CD4-positive, CD25-positive, alpha-beta regulatory T cell (primary cell): Measurements from ENCODE around the gene TWNK. TPM values are rescaled to one million over a fixed set of nuclear protein-coding genes. Genes with fewer than 3 reads are reported as not detected.
A peak's percentile ranks its signal among the peaks of the same experiment; 100 is the strongest.

ENCODE experiments used
- ATAC-seq, 2 donors: fragments of 150-1000 bp; cut with Tn5 transposase; one replicate each; pipeline ENCODE4 v1.10.0; 2021; ENCODE audit warnings: low read depth in 2 of 2, moderate number of reproducible peaks in 2 of 2, moderate library complexity in 1 of 2
- DNase-seq, 3 donors: peaks; one replicate each; pipeline versions ENCODE4 v3.0.0 to v3.0.0-alpha.2; 2012 to 2022; ENCODE audit warnings: mixed read lengths in 1 of 3
- H3K27ac ChIP-seq: one replicate; pipeline ENCODE4 v1.7.0; 2013; ENCODE audit warnings: mild to moderate bottlenecking, low read length; ENCODE audit not compliant: insufficient read depth, poor library complexity, severe bottlenecking
- H3K27me3 ChIP-seq: one replicate; pipeline ENCODE4 v1.7.0; 2013; ENCODE audit warnings: low read length; ENCODE audit not compliant: control insufficient read depth, insufficient read depth
- H3K36me3 ChIP-seq: one replicate; pipeline ENCODE4 v1.7.0; 2013; ENCODE audit warnings: mild to moderate bottlenecking, low read length, moderate library complexity; ENCODE audit not compliant: control insufficient read depth, insufficient read depth
- H3K4me1 ChIP-seq: 2 replicates; pipeline ENCODE4 v1.7.0; 2013; ENCODE audit warnings: mild to moderate bottlenecking, low read length; ENCODE audit not compliant: insufficient read depth, control insufficient read depth, poor library complexity, severe bottlenecking
- H3K4me3 ChIP-seq: one replicate; pipeline ENCODE4 v1.7.0; 2013; ENCODE audit warnings: low read depth, mild to moderate bottlenecking, low read length, moderate library complexity
- H3K9me3 ChIP-seq, 2 experiments: 1 replicate in 1 of 2; 2 replicates in 1 of 2; pipeline ENCODE4 v1.7.0; 2013; ENCODE audit warnings: low read length in 2 of 2, mild to moderate bottlenecking in 1 of 2, moderate library complexity in 1 of 2; ENCODE audit not compliant: control insufficient read depth in 2 of 2
- H3K27ac Mint-ChIP-seq, 3 donors: one replicate each; pipeline ENCODE4 v1.8.0; 2020 to 2022; ENCODE audit warnings: mild to moderate bottlenecking in 3 of 3, mixed read lengths in 3 of 3, moderate library complexity in 2 of 3
- H3K27me3 Mint-ChIP-seq: one replicate; pipeline ENCODE4 v1.8.0; 2022; ENCODE audit warnings: mild to moderate bottlenecking, mixed read lengths
- H3K36me3 Mint-ChIP-seq: one replicate; pipeline ENCODE4 v1.8.0; 2020; ENCODE audit warnings: mixed read lengths
- H3K4me1 Mint-ChIP-seq, 4 donors: one replicate each; pipeline ENCODE4 v1.8.0; 2020 to 2022; ENCODE audit warnings: mixed read lengths in 4 of 4, mild to moderate bottlenecking in 1 of 4
- H3K4me3 Mint-ChIP-seq, 4 donors: one replicate each; pipeline ENCODE4 v1.8.0; 2020 to 2022; ENCODE audit warnings: mild to moderate bottlenecking in 4 of 4, mixed read lengths in 4 of 4, moderate library complexity in 3 of 4
- H3K9me3 Mint-ChIP-seq, 7 donors: one replicate each; pipeline ENCODE4 v1.8.0; 2020 to 2022; ENCODE audit warnings: mixed read lengths in 7 of 7, mild to moderate bottlenecking in 3 of 7, moderate library complexity in 2 of 7
- polyA plus RNA-seq, 4 donors: library from polyadenylated mRNA; unstranded; fragments of 300-500 nt; fragmentation: Illumina TruSeq; gene quantifications; one replicate each; pipeline ENCODE4 v1.2.3, GENCODE V29; 2021
- total RNA-seq: library from RNA; stranded (reverse); gene quantifications from one replicate; pipeline ENCODE4 v1.2.3, GENCODE V29; 2022

TWNK gene
- total and polyA plus RNA-seq, 5 donors from 2014 or later, result 3.4 to 12.8 (median 5.6) TPM

DNA sequence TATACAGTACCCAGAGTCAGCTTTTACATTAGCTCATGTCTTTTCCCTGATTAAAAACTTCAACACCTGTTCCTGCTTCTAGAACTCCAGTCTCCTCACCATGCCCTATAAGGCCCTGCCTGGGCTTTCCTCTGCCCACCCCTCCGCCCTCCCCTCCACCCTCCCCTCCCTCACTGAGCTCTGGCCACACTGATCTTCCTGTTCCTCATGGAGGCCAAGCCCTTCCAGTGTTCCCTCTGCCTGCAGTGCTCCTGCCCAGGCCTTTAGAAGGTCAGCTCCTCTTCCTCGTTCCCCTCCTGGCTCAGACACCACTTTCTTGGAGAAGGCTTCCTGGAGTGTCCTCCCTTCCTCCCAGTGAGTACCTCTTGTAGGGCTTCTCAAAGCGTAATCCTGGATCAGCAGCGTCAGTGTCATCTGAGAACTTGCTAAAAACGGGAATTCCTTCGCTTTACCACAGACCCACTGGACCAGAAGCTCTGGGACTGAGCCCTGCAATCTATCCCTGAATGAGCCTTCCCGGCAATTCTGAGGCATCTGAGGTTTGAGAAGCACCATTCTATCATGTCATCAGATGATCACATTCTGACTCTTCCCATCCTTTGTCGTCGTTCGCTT, 39.9 kb downstream of the TWNK start:
- no peak for DNase-seq
- H3K27ac Mint-ChIP-seq, result no peak overlapping the region

DNA sequence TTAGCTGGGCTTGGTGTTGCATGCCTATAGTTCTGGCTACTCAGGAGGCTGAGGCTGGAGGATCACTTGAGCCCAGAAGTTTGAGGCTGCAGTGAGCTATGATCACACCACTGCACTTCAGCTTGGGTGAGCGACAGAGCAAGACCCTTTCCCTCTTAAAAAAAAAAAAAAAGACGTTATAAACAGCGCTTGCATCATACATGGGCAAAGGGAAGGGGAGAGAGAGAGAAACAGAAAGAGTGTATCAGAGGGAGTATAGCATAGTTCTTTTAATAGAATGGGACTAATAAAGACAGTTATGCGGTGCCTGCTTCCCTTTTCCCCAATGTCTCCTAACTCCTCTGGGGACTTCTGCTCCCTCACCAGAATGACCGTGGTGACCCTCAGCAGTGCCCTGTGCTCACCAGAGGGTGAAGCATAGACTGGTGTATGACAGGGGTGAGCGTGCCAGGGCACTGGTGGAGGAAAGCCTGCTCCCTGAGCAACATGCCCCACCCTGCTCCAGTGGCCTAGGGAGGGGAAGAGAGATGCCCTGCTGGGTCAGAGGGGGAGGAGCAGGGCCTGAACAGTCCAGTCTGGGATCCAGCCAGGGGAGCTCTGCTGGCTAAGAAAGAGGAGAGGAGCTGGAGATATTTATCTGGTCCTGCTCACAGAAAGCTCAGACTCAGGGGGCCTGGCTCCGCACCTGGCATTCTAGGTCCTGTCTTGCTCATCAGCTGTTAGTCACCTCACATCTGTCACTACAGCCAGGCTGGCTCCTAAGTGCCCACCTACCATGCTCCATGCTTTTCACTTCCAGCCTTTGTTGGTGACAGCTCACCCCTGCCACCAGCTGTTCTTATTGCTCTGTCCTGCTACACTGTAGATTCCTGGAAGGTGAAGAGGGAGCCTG, 41.3 kb downstream of the TWNK start:
- Histone ChIP-seq H3K27ac (no peak overlapping the region), H3K4me3 (no peak overlapping the region), H3K27me3 (no peaks in the 10 kb centered on the region), H3K36me3 (no peaks in the 10 kb centered on the region), H3K4me1 (peaks cover 32% of the 10 kb centered on the region), H3K9me3 (no peaks in the 10 kb centered on the region)
- Mint-ChIP-seq H3K9me3 (no peaks in the 10 kb centered on the region), H3K36me3 (peaks cover 4% of the 10 kb centered on the region), H3K4me3 (peak overlapping the region in 2 of 4 donors; percentile 38 to 79), H3K4me1 (peaks cover 4 to 26% (median 18%) of the 10 kb centered on the region in 4 donors), H3K27ac (no peak overlapping the region), H3K27me3 (peaks cover 20% of the 10 kb centered on the region)
- no peak for ATAC-seq
- no peak for DNase-seq

More for the DNA sequence above, 39.9 kb downstream of the TWNK start:
- peaks cover 0 to 14% (median 5%) of the 10 kb centered on the region in 4 donors for H3K4me1 Mint-ChIP-seq
- peaks cover 24% of the 10 kb centered on the region for H3K27me3 Mint-ChIP-seq
- H3K36me3 Mint-ChIP-seq, result no peaks in the 10 kb centered on the region
- H3K27me3 ChIP-seq, result no peaks in the 10 kb centered on the region
- H3K4me3 Mint-ChIP-seq, result peak overlapping the region in 1 of 4 donors; percentile 3
- no peak for ATAC-seq
- H3K4me1 ChIP-seq, result peaks cover 18% of the 10 kb centered on the region
- H3K9me3 ChIP-seq, result no peaks in the 10 kb centered on the region
- no peak overlapping the region for H3K4me3 ChIP-seq
- no peaks in the 10 kb centered on the region for H3K9me3 Mint-ChIP-seq
- H3K27ac ChIP-seq, result no peak overlapping the region
- no peaks in the 10 kb centered on the region for H3K36me3 ChIP-seq

DNA sequence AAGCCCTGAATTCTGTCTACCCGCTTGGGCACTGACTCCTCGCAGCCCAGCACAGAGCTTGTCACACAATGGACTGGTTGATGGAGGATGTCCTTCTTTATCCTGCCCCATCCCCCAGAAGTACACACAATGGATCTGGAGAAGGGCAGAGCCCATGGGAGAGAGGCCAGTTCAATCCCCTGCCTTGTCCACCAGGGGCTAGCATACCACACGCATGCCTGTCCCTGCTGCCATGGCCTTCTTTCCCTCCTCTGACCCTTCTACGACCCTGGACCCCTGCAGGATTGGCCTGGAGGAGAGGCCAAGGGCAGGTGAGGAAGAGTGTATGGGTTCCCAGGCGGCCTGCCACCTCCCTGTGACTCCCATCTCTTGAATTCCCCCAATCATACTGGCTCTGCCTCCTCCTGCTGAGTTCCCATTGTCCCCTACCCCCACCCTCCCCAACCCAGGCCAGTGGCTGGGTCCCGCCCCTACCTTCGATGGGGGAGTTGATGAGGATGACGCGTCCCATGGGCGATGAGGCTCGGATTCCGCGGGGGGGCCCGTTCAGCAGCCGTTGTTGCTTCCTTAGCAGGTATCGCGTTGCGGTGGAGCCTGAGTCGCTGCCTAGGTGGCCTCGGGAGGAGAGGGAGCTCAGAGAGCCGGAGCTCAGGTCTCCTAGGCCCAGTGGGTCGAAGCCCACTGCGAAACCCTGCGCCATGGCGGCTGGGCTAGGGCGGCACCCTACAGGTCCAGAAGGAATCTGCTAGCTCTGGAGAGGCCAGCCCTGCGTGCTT, 42.4 kb downstream of the TWNK start:
- Mint-ChIP-seq H3K36me3 (peaks cover 4% of the 10 kb centered on the region), H3K4me3 (peak overlapping the region in 1 of 4 donors; percentile 38), H3K27ac (peak overlapping the region in 1 of 3 donors; percentile 67), H3K9me3 (no peaks in the 10 kb centered on the region), H3K27me3 (peaks cover 20% of the 10 kb centered on the region), H3K4me1 (peaks cover 4 to 29% (median 21%) of the 10 kb centered on the region in 4 donors)
- Histone ChIP-seq H3K27me3 (no peaks in the 10 kb centered on the region), H3K9me3 (no peaks in the 10 kb centered on the region), H3K27ac (no peak overlapping the region), H3K36me3 (peaks cover 2% of the 10 kb centered on the region), H3K4me1 (peaks cover 32% of the 10 kb centered on the region), H3K4me3 (no peak overlapping the region)
- DNase-seq, result no peak
- no peak for ATAC-seq

DNA sequence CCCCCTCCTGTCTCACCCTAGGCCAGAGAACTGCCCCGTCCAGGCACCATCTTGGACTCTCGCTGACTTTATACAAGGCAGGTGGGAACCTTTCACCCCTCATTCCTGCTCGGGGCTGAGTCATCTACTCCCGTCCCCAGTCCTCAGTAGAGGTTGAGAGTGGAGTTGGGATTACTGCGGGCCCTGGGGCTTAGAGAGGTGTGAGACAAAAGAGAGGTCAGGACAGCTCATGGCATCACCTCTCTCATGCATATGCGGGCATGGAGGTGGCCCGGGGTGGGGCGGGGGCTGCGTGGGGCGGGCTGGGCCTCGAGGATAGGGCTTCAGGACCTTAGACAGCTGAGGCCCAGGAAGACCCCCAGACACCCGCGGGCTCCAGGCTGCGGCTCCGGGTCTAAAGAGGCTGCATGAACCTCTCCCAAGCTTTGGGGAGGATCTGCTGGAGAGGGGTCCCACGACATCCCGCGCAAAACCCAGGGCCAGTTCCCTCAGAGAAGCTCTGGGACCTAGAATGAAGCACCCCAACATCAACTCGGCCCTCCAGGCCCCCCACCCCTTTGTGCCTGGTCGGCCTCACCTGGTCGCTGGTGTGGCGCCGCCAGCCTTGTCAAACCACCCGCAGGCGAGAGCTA, 43.3 kb downstream of the TWNK start:
- H3K36me3 Mint-ChIP-seq, result peaks cover 6% of the 10 kb centered on the region
- H3K9me3 Mint-ChIP-seq, result no peaks in the 10 kb centered on the region
- ATAC-seq, result no peak
- peaks cover 4 to 29% (median 21%) of the 10 kb centered on the region in 4 donors for H3K4me1 Mint-ChIP-seq
- peaks cover 32% of the 10 kb centered on the region for H3K4me1 ChIP-seq
- H3K27ac ChIP-seq, result peak overlapping the region; percentile 94
- no peaks in the 10 kb centered on the region for H3K27me3 ChIP-seq
- no peak for DNase-seq
- peaks cover 11% of the 10 kb centered on the region for H3K36me3 ChIP-seq
- no peaks in the 10 kb centered on the region for H3K9me3 ChIP-seq
- peak overlapping the region; percentile 96 to 99 (median 97) for H3K4me3 Mint-ChIP-seq
- H3K4me3 ChIP-seq, result peak overlapping the region; percentile 84
- H3K27me3 Mint-ChIP-seq, result peaks cover 20% of the 10 kb centered on the region
- peak overlapping the region; percentile 32 to 99 (median 95) for H3K27ac Mint-ChIP-seq

DNA sequence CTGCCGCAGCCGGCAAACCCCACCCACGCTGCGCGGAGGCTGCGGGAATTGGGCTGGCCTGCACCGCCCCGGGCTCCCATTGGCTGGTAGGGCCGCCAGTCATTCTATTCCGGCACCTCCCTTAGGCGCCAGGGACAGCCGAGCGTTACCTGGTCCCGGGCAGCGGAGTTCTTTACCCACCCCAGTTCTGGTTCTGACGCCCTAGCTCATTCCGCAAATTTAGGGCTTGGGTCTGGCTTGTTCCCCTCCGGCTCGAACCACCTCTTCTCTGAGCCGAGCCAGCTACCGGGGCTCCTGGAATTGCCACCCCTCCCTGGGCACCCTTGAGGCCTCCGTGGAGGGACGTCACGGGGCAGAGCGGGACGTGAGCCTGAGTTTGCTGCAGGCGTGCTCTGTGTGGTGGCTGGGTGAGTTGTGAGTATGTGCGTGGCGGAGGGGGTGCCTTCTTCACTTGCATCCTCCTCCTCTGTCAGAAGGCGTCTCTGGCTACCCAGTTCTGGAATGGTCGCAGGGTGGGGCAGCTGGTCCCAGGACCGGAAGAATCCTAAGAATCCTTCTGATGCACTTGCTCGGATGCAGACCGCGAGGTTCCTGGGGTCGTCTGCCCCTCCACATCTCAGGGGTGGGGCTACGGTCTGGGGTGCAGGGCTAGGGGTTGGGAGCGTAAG, 43.9 kb downstream of the TWNK start, which contains the start of the genes PDZD7 and SFXN3:
Gene PDZD7 (minus strand): TSS at position 2 of the 668 bp plus-strand sequence. CDS start 910 bp downstream, outside the sequence.
Gene SFXN3 (plus strand): TSS at position 107 of the 668 bp plus-strand sequence. CDS start 3,461 bp downstream, outside the sequence.
- Mint-ChIP-seq H3K36me3 (peaks cover 12% of the 10 kb centered on the region), H3K9me3 (no peaks in the 10 kb centered on the region), H3K27ac (peak within 1 kb of the TSS; percentile 89 to 99 (median 95)), H3K27me3 (peaks cover 20% of the 10 kb centered on the region), H3K4me3 (peak within 1 kb of the TSS; percentile 96 to 99 (median 97)), H3K4me1 (peaks cover 4 to 29% (median 21%) of the 10 kb centered on the region in 4 donors)
- DNase-seq (peak; percentile 93 to 97 (median 97)), ATAC-seq (peak; percentile 90 to 92)
- peak within 1 kb of the TSS; percentile 84 for H3K4me3 ChIP-seq
- no peaks in the 10 kb centered on the region for H3K27me3 ChIP-seq
- no peaks in the 10 kb centered on the region for H3K9me3 ChIP-seq
- H3K4me1 ChIP-seq, result peaks cover 32% of the 10 kb centered on the region
- H3K36me3 ChIP-seq, result peaks cover 17% of the 10 kb centered on the region
- peak within 1 kb of the TSS; percentile 94 for H3K27ac ChIP-seq

DNA sequence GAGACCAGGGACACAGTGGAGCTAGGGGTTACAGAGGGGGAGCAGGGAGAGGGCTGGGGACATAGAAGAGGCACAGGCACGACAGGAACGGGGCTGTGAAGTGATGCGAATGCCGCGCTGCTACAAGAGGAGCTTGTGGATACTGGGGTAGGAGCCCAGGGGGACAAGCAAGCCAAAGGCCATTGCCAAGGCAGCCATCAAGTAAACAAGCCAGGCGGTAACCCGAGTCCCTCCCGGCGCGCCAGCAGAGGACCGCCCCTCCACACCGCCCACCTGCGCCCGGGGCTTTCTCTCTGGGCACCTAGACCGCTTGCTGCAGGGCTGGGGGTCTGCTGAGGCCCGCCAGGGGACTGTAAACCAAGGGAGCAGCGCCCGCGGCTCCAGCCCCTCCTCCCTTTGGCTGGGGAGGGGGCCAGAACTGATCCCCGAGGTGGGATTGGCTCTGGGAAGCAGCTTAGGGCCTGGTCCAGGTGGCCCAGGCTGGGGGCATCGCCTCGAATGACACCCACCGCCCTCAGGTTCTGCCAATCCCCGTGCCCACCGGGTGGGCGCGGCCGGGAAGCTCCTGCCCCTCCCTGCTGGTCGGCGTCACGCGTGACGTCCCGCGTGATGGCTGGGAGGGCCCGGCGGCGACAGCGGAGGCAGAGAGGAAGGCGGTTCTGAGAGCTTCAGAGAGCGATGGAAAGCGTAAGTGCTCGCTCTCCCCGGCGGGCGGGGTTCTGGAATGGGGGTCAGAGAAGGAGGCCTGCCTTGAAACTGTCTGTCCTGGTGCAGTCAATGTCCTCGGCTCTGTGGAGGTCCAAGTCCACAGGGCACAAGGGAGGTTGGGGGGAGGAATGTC, 44.7 kb downstream of the TWNK start:
- no peaks in the 10 kb centered on the region for H3K9me3 Mint-ChIP-seq
- Histone ChIP-seq H3K4me1 (peaks cover 32% of the 10 kb centered on the region), H3K27me3 (no peaks in the 10 kb centered on the region), H3K36me3 (peaks cover 25% of the 10 kb centered on the region), H3K4me3 (peak overlapping the region; percentile 84), H3K27ac (peak overlapping the region; percentile 94), H3K9me3 (no peaks in the 10 kb centered on the region)
- H3K27ac Mint-ChIP-seq, result peak overlapping the region; percentile 89 to 99 (median 95)
- H3K4me1 Mint-ChIP-seq, result peaks cover 4 to 29% (median 21%) of the 10 kb centered on the region in 4 donors
- DNase-seq, result peak; percentile 78 to 89 (median 82)
- ATAC-seq, result peak; percentile 50 to 52
- H3K4me3 Mint-ChIP-seq, result peak overlapping the region; percentile 96 to 99 (median 97)
- H3K27me3 Mint-ChIP-seq, result peaks cover 20% of the 10 kb centered on the region
- H3K36me3 Mint-ChIP-seq, result peaks cover 15% of the 10 kb centered on the region
